GM12874 (cell line): ENCODE data around the gene MBOAT1.

ENCODE experiments used
- TF ChIP-seq, protein P1 (sequence below): IDR thresholded peaks from 2 replicates; pipeline ENCODE4 v1.5.1; 2011; ENCODE audit warnings: low read depth, mild to moderate bottlenecking, control low read depth, low read length, moderate library complexity; ENCODE audit not compliant: insufficient read depth

MBOAT1 gene

DNA sequence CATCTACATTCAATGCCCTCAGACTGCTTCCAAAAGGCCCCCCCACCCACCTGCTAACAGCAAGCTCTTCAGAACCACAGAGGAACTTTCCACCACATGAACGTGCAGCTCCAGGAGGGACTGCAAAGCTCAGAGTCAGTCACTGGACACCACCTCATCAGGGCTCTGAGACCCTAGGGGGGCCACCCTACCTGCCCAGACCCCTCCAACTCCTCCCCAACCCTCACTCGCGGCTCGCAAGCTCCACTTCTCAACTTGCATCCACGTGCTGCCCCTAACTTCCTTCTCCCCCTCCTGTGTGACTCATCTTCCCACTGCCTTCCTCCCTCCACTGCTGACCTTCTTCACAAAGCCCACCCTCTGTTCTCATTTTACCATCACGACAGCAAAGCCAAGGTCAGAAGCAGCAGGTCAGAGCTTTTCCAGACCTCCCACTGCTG, 6.5 kb downstream of the MBOAT1 start:
- TF ChIP-seq, protein P1, sequence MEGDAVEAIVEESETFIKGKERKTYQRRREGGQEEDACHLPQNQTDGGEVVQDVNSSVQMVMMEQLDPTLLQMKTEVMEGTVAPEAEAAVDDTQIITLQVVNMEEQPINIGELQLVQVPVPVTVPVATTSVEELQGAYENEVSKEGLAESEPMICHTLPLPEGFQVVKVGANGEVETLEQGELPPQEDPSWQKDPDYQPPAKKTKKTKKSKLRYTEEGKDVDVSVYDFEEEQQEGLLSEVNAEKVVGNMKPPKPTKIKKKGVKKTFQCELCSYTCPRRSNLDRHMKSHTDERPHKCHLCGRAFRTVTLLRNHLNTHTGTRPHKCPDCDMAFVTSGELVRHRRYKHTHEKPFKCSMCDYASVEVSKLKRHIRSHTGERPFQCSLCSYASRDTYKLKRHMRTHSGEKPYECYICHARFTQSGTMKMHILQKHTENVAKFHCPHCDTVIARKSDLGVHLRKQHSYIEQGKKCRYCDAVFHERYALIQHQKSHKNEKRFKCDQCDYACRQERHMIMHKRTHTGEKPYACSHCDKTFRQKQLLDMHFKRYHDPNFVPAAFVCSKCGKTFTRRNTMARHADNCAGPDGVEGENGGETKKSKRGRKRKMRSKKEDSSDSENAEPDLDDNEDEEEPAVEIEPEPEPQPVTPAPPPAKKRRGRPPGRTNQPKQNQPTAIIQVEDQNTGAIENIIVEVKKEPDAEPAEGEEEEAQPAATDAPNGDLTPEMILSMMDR = no peak

DNA sequence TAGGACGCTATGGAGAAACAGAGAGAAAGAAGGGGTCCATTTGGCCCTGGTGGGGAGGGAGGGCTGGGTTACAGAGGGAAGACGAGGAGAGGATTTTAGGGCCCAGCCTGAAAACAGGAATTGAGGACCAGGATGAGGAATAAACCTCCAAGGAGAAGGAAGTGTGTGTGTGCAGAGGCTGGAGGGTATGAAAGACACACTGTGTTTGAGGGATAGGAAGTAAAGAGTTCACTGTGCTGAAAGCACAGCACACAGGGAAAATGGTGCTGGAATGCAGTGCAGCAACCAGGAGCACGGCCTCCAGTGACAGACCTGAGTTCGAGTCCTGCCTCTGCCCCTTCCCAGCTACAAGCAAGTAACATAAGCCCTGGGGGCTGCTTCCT, 7.8 kb downstream of the MBOAT1 start:
- TF ChIP-seq, protein P1 = no peak

DNA sequence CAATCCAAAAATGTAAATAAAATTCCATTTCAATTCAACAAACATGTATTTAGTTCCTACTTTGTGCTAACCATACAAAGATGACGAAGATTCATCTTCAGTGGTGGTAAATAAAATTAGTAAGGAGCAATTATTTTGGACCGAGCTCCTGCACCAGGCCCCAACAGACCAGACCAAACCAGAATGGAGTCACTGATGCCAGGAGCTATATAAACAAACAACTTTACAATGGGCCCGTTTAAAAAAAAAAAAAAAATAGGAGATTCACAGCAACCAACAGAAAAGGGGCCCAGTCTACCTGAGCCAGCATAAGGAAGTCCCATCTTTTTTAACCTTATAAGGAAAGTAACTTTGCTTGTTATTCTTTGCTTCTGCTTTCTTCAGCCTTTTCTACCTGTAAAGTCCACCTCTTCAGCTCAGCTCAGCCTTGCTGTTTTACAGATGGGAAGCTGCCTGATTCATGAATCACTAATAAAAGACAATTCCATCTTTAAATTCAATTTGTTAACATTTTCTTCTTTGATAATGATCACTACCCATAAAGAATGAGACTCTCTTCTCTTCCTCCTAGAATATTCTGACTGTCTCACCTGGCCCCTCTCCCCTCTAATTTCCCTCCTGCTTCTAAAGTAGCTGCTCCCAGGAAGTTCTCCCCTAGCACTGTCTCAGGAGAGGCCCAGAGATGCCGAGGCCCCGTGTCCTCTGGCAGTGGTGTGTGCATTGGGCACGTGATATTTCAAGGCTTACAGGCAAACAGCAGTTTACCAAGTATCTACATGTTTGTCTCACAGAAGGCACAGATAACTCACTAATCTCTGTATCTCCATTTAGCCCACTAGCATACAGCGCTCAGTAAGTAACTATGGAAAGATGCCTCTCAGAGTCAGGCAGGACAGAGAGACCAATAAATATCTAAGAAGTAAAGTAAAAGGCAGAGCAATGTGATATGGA, 8.4 kb downstream of the MBOAT1 start:
- TF ChIP-seq, protein P1 = no peak

DNA sequence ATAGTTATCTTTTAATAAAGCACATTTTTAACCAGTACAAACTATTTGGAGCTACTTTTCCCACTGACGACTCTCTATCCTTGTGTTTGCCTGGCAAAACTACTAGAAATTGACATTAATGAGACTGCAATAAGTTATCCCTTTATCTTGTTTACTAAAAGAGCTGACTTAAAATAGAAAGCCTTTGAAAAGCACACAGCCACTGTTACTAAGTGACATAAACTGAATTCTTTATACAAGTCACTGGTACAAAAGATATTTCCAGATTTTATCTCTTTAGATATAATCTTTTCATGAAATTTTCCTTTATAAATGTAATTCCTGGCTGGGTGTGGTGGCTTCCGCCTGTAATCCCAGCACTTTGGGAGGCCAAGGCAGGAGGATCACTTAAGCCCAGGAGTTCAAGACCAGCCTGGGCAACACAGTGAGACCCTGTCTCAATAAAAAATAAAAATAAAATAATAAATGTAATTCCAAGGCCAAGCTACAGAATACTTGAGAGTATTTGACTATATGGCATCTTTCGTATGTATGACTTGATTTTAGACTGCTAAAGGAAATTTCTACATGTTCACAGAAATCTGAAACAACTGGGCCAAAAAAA, 9.5 kb downstream of the MBOAT1 start:
- TF ChIP-seq, protein P1 = no peak

DNA sequence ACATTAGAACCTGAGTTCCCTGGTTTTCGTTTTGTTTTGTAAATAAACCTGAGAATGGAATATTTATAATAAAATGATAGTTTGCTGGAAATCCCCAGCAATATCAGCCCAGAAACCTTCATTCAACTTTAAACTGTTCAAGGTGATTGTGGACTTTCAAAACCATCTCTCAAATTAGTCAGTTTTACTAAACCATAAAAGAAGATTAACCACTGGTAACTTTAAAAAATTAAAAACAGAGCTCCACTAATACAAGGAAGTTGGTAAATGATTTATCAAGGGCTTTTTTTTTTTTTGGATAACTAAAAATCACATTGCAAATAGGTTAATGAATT, 10.0 kb downstream of the MBOAT1 start:
- TF ChIP-seq, protein P1 = no peak

DNA sequence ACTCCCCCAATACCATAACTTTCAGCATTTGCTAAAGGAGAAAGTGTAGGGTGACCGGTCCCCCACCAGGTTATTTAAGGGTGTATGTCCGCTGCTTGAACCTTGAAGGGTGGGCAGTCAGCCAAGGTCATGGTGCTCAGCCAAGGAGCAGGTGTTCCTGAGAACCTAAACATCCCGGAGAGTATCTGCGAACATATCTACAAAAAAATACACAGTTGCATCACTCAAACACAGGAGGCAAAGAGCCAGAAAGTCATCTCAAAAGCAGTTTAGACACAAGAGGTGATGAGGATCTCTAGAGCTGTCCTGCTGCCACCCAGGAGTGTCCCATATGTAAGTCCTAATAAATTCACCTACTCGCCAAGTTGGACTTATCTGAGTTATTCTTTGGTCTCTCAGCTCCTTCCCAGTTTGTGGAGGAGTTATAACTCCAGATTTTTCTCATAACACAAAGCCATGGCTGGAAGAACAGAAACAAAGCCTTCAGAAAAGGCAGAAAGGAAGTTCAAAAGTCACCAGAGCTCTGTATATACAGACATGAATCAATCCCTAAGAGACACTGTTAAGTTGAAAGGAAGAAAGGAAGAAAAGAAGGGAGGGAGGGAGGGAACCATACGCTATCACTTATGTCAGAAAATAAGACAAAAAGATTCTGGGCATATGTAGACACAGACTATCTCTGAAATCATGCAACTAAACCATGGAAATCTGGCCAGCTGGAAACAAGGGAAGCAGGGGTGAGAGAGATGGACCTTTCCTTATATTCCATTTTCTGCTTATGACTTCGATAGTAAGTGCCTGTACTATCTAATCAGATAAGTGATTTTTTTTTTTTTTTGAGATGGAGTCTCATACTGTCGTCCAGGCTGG, 11.3 kb downstream of the MBOAT1 start:
- TF ChIP-seq, protein P1 = no peak

DNA sequence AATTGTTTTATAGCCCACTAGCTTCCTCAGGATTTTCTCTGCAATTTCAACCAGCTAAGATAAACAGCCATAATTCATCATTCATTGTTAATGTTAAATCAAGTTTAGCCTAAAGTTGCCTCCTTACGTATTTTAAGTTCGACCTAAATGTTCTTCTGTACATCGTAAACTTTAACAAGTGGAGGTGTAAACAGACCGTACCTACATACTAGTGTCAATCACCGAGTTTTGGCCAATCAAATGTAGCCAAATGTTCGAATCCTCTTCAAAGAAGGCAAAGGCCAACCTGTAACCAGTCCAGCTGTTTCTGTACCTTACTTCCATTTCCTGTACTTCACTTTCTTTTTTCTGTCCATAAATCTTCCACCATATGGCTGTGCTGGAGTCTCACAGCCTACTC, 13.5 kb downstream of the MBOAT1 start:
- TF ChIP-seq, protein P1 = no peak
